HepG2 (cell line): ENCODE measurements around the gene IL22RA1. TPM values are rescaled to one million over a fixed set of nuclear protein-coding genes. Genes with fewer than 3 reads are reported as not detected.

ENCODE experiments used
- ATAC-seq: fragments of 200-7000 bp; cut with Tn5 transposase; 3 replicates; pipeline ENCODE4 v1.9.1; 2020; ENCODE audit warnings: mild to moderate bottlenecking, moderate library complexity
- BruUV-seq: library from RNA; stranded (reverse); fragments of 400-500 nt; replicated peaks from 2 replicates; lab custom pipeline; 2021; lab: Mats Ljungman, UMichigan
- CTCF ChIA-PET: fragments of 300-600 bp; formaldehyde crosslinking; extraction: SDS; loops from one replicate; lab custom pipeline; 2021; ENCODE audit warnings: low total read pairs, inconsistent platforms, low intra/inter-chr PET ratio; lab: Yijun Ruan, JAX
- POLR2A ChIA-PET: fragments of 350-600 bp; sonication (Branson Sonifier 250); formaldehyde crosslinking; loops from one replicate; lab custom pipeline; 2020; ENCODE audit warnings: antibody characterized with exemption, inconsistent platforms; lab: Yijun Ruan, JAX
- DNase-seq: peaks from one replicate; pipeline ENCODE4 v3.0.0-alpha.2; 2015; ENCODE audit warnings: low spot score
- FAIRE-seq: peaks from 3 replicates; lab custom pipeline; 2011; peaks lifted over from hg19 to GRCh38; lab: Jason Lieb, UNC
- H2AFZ ChIP-seq: one replicate; pipeline ENCODE4 v1.6.1; 2011; ENCODE audit warnings: low read length, inconsistent platforms
- H3K27ac ChIP-seq: fragments of 300-600 bp; 3 replicates; pipeline ENCODE4 v1.8.0; 2011; ENCODE audit warnings: mixed run types, mild to moderate bottlenecking, mixed read lengths, low read length, inconsistent platforms; ENCODE audit not compliant: insufficient read depth; ENCODE audit errors: extremely low read length
- H3K27me3 ChIP-seq, 2 experiments: fragments of 200-600 bp in 1 of 2; 2 replicates in 1 of 2; 3 replicates in 1 of 2; pipeline versions ENCODE4 v1.6.0 to v1.8.0; 2011; ENCODE audit warnings: low read length in 2 of 2, mild to moderate bottlenecking in 2 of 2, moderate library complexity in 2 of 2, inconsistent platforms in 1 of 2; ENCODE audit not compliant: insufficient read depth in 2 of 2, control insufficient read depth in 1 of 2
- H3K36me3 ChIP-seq, 2 experiments: fragments of 200-600 bp in 1 of 2; replicated peaks in 1 of 2; 2 replicates in 1 of 2; 3 replicates in 1 of 2; pipeline versions ENCODE4 v1.5.1 to v1.8.0; 2011; ENCODE audit warnings: low read length in 2 of 2, inconsistent platforms in 1 of 2; ENCODE audit not compliant: insufficient read depth in 2 of 2, control insufficient read depth in 1 of 2
- H3K4me1 ChIP-seq: 2 replicates; pipeline ENCODE4 v1.5.1; 2012; ENCODE audit warnings: low read length, inconsistent platforms; ENCODE audit not compliant: insufficient read depth
- H3K4me2 ChIP-seq: 2 replicates; pipeline ENCODE4 v1.6.0; 2011; ENCODE audit warnings: low read depth, low read length, inconsistent platforms
- H3K4me3 ChIP-seq, 3 experiments: fragments of 200-600 bp in 1 of 3; sonication (generic), shearing (Covaris generic) in 1 of 3; replicated peaks in 1 of 3; 2 replicates each; pipeline ENCODE4 v1.5.1; 2011 to 2016; ENCODE audit warnings: low read length in 3 of 3, inconsistent platforms in 2 of 3, low read depth in 2 of 3, mild to moderate bottlenecking in 2 of 3, control low read depth in 1 of 3, mixed read lengths in 1 of 3; ENCODE audit not compliant: insufficient read depth in 1 of 3
- H3K79me2 ChIP-seq: one replicate; pipeline ENCODE4 v1.6.1; 2011; ENCODE audit warnings: low read length, inconsistent platforms; ENCODE audit not compliant: insufficient read depth
- H3K9ac ChIP-seq: 2 replicates; pipeline ENCODE4 v1.6.0; 2011; ENCODE audit warnings: mild to moderate bottlenecking, low read depth, low read length, inconsistent platforms; ENCODE audit not compliant: insufficient read depth
- H3K9me3 ChIP-seq: 2 replicates; pipeline ENCODE4 v1.5.1; 2012; ENCODE audit warnings: mild to moderate bottlenecking, low read length
- H4K20me1 ChIP-seq: 2 replicates; pipeline ENCODE4 v1.6.0; 2011; ENCODE audit warnings: inconsistent platforms, mild to moderate bottlenecking, low read length, moderate library complexity; ENCODE audit not compliant: insufficient read depth
- ARNT2 ChIP-seq: sonication (generic); formaldehyde crosslinking; IDR thresholded peaks from 2 replicates; pipeline ENCODE4 v1.8.0; 2022; ENCODE audit warnings: mild to moderate bottlenecking, low read depth, missing genetic modification reagents, moderate library complexity
- CCDC6 ChIP-seq: sonication (generic); formaldehyde crosslinking; IDR thresholded peaks from 2 replicates; pipeline ENCODE4 v1.8.1; 2022; ENCODE audit warnings: mild to moderate bottlenecking, missing genetic modification reagents, moderate library complexity
- CERS6 ChIP-seq: sonication (generic); formaldehyde crosslinking; IDR thresholded peaks from 2 replicates; pipeline ENCODE4 v1.5.0; 2020; ENCODE audit warnings: missing genetic modification reagents
- FOXP4 ChIP-seq: sonication (generic); formaldehyde crosslinking; IDR thresholded peaks from 2 replicates; pipeline ENCODE4 v1.4.0; 2020; ENCODE audit warnings: missing genetic modification reagents
- HNRNPH1 ChIP-seq: fragments of 200-400 bp; formaldehyde crosslinking; optimal IDR thresholded peaks from 2 replicates; pipeline ENCODE3; 2017; ENCODE audit warnings: mild to moderate bottlenecking, low read depth, low read length
- NR2C2 ChIP-seq: sonication (generic); formaldehyde crosslinking; IDR thresholded peaks from 2 replicates; pipeline ENCODE4 v1.4.0; 2020; ENCODE audit warnings: missing genetic modification reagents, mild to moderate bottlenecking, moderate library complexity, borderline replicate concordance
- SCMH1 ChIP-seq: sonication (generic); formaldehyde crosslinking; IDR thresholded peaks from 2 replicates; pipeline ENCODE4 v1.9.0; 2021; ENCODE audit warnings: missing genetic modification reagents, mild to moderate bottlenecking, borderline replicate concordance
- YEATS2 ChIP-seq: sonication (generic); formaldehyde crosslinking; IDR thresholded peaks from 2 replicates; pipeline ENCODE4 v1.4.0; 2020; ENCODE audit warnings: missing genetic modification reagents, borderline replicate concordance
- ZNF318 ChIP-seq: sonication (generic); formaldehyde crosslinking; IDR thresholded peaks from 2 replicates; pipeline ENCODE4 v1.4.0; 2020; ENCODE audit warnings: mild to moderate bottlenecking, missing genetic modification reagents
- ZNF557 ChIP-seq: sonication (generic); formaldehyde crosslinking; IDR thresholded peaks from 2 replicates; pipeline ENCODE4 v1.4.0; 2020; ENCODE audit warnings: missing genetic modification reagents
- ZNF781 ChIP-seq: sonication (generic); formaldehyde crosslinking; IDR thresholded peaks from 2 replicates; pipeline ENCODE4 v1.5.1; 2020; ENCODE audit warnings: borderline replicate concordance, mild to moderate bottlenecking, missing genetic modification reagents; ENCODE audit errors: not compliant biosample characterization
- WGBS: methylation state at CpG from one replicate; pipeline ENCODE4 v1.1.6; 2017; ENCODE audit warnings: low lambda C conversion rate; 5-methylcytosine and 5-hydroxymethylcytosine counted together
- in situ Hi-C: cut with HindIII; loops from 2 replicates; pipeline ENCODE4 v1.10.0; 2017; ENCODE audit warnings: low pct_unique_long_range_greater_than_20kb; ENCODE audit not compliant: extremely low pct_ligation_motif_present
- intact Hi-C: fragments of 100-400 bp; cut with micrococcal nuclease; formaldehyde crosslinking; loops from one replicate; pipeline ENCODE4 v1.10.0; 2022; ENCODE audit not compliant: unreplicated experiment
- polyA plus RNA-seq, 8 experiments: library from polyadenylated mRNA; depleted of rRNA in 3 of 8; stranded (reverse) in 7 of 8; unstranded in 1 of 8; fragments of >200 nt; fragmentation: Illumina TruSeq in 4 of 8; extraction: Trizol in 4 of 8; gene quantifications; 2 replicates each; pipeline versions ENCODE4 v1.2.1 to v1.2.3, GENCODE V29; 2011 to 2016; ENCODE audit warnings: low read depth in 4 of 8, missing spikeins in 1 of 8, mixed read lengths in 1 of 8; ENCODE audit not compliant: insufficient read depth in 1 of 8
- total RNA-seq, 5 experiments: library from RNA; depleted of rRNA; stranded (reverse); fragments of >200 nt; fragmentation: Illumina TruSeq; extraction: Trizol; gene quantifications; 2 replicates each; pipeline ENCODE4 v1.2.3, GENCODE V29; 2016; ENCODE audit warnings: low read depth in 1 of 5

IL22RA1 gene
- total and polyA plus RNA-seq, 2 of the 13 experiments (the other 11 are each of a cell fraction or from before 2014, with no cell fraction given): 4.4 to 10.2 TPM

GRCh38 chr1:24118410-24119242 is 24.3 kb downstream of the IL22RA1 start:
- ChIA-PET POLR2A (interaction anchor here (1.2 to 4.3 kb wide), 5 partner anchors 11 to 69 kb away, joined by 3 to 44 read pairs (median 7); partner anchors contain the start of gene IL22RA1), CTCF (no interaction called here)
- Histone ChIP-seq H3K27me3 (0 out of 5 replicates have a peak, but pooled peaks cover 0 to under 1% of the 10 kb centered on the region in 2 experiments), H3K27ac (peak overlapping the region; percentile 79), H2AFZ (no peak overlapping the region), H4K20me1 (no peaks in the 10 kb centered on the region), H3K4me3 (peak overlapping the region in 1 of 3 experiments; percentile 27; a peak in 2 of 6 replicates), H3K9ac (no peak overlapping the region), H3K36me3 (no peaks in the 10 kb centered on the region), H3K79me2 (no peaks in the 10 kb centered on the region), H3K4me2 (peak overlapping the region; percentile 66), H3K4me1 (peaks cover 79% of the 10 kb centered on the region), H3K9me3 (no peaks in the 10 kb centered on the region)
- ATAC-seq (peak; percentile 19), DNase-seq (peak; percentile 75), FAIRE-seq (peak; percentile 49)
- intact Hi-C loops (no loop called here), in situ Hi-C loops (no loop called here)
- 24% methylated on average over 8 of the region's 8 CpGs for WGBS
- BruUV-seq: no TSS peak
- no peak for TF ChIP-seq CCDC6 (CRISPR knock-in tag)
- TF ChIP-seq YEATS2: peak; percentile 45; the same call in 1 of the 2 replicates
- no peak for TF ChIP-seq ZNF318 (CRISPR knock-in tag)
- no peak for TF ChIP-seq SCMH1 (CRISPR knock-in tag)
- no peak for TF ChIP-seq ARNT2 (CRISPR knock-in tag)
- peak; percentile 92 for TF ChIP-seq FOXP4 (CRISPR knock-in tag)
- TF ChIP-seq HNRNPH1: no peak
- peak; percentile 37 for TF ChIP-seq ZNF781 (CRISPR knock-in tag)
- TF ChIP-seq ZNF557 (CRISPR knock-in tag): 0 out of 2 replicates have a peak, but pooled peaks have one; percentile 2
- TF ChIP-seq CERS6: no peak
- TF ChIP-seq NR2C2 (CRISPR knock-in tag): peak; percentile 35; the same call in 1 of the 2 replicates
